Transverse colon (tissue), 4 donors: ENCODE measurements around the gene KAZALD1. TPM values are rescaled to one million over a fixed set of nuclear protein-coding genes. Genes with fewer than 3 reads are reported as not detected.

Source experiments
- DNase-seq: peaks from one replicate; pipeline ENCODE4 v3.0.0-alpha.2; 2019
- H3K27ac ChIP-seq, 4 donors: fragments of 200-600 bp; sonication (generic); 2 replicates each; pipeline ENCODE4 v1.5.1; 2016 to 2018; ENCODE audit warnings: inconsistent platforms in 4 of 4
- H3K27me3 ChIP-seq: fragments of 200-600 bp; sonication (generic); 2 replicates; pipeline ENCODE4 v1.5.1; 2017; ENCODE audit warnings: inconsistent platforms
- H3K36me3 ChIP-seq, 4 donors: fragments of 200-600 bp; sonication (generic); 2 replicates each; pipeline ENCODE4 v1.5.1; 2017 to 2019; ENCODE audit warnings: inconsistent platforms in 4 of 4
- H3K4me1 ChIP-seq, 4 donors: fragments of 200-600 bp; sonication (generic); 2 replicates each; pipeline ENCODE4 v1.5.1; 2017 to 2020; ENCODE audit warnings: inconsistent platforms in 4 of 4
- H3K4me3 ChIP-seq, 4 donors: fragments of 200-600 bp; sonication (generic); 1 replicate in 1 of 4; 2 replicates in 3 of 4; pipeline versions ENCODE4 v1.5.1 to v1.6.1; 2017 to 2019; ENCODE audit warnings: inconsistent platforms in 4 of 4
- H3K9me3 ChIP-seq, 2 donors: fragments of 200-600 bp; sonication (generic); 2 replicates each; pipeline ENCODE4 v1.5.1; 2017 to 2019; ENCODE audit warnings: inconsistent platforms in 2 of 2
- EP300 ChIP-seq: sonication (generic); formaldehyde crosslinking; IDR thresholded peaks from one replicate; pipeline ENCODE4 v1.6.1; 2017; ENCODE audit warnings: antibody characterized with exemption, low read depth
- POLR2A ChIP-seq: fragments of 450-650 bp; IDR thresholded peaks from one replicate; pipeline ENCODE4 v1.6.1; 2016; ENCODE audit warnings: antibody characterized with exemption, mild to moderate bottlenecking, moderate library complexity
- POLR2AphosphoS5 ChIP-seq, 3 donors: sonication (generic); formaldehyde crosslinking; IDR thresholded peaks; one replicate each; pipeline ENCODE4 v1.6.1; 2016; ENCODE audit warnings: antibody characterized with exemption in 3 of 3
- WGBS, 2 donors: methylation state at CpG; one replicate each; pipeline ENCODE4 v1.1.5; 2018; ENCODE audit warnings: low coverage in 1 of 2; 5-methylcytosine and 5-hydroxymethylcytosine counted together
- in situ Hi-C, 4 donors: fragments of 200-750 bp; cut with MboI; loops; one replicate each; pipeline versions ENCODE4 v1.15.0 to v1.15.1; 2017; ENCODE audit warnings: low sequenced_read_pairs in 3 of 4, low pct_ligation_motif_present in 1 of 4, low pct_unique_long_range_greater_than_20kb in 1 of 4
- intact Hi-C: fragments of 100-400 bp; cut with DNase I; formaldehyde crosslinking; loops from one replicate; pipeline ENCODE4 v1.15.1; 2023; ENCODE audit warnings: low total_unique reads
- total RNA-seq, 4 donors: library from RNA; depleted of rRNA; stranded (reverse); fragments of >200 nt; gene quantifications; one replicate each; pipeline ENCODE4 v1.1.0, GENCODE V29; 2016
- TF ChIP-seq, protein P1 (sequence below), 5 experiments: fragments of 200-600 bp in 3 of 5; fragments of 450-650 bp in 2 of 5; sonication (generic) in 3 of 5; IDR thresholded peaks; 1 replicate in 2 of 5; 2 replicates in 3 of 5; pipeline ENCODE4 v1.5.1; 2016 to 2017; ENCODE audit warnings: antibody characterized with exemption in 5 of 5, inconsistent platforms in 3 of 5, mild to moderate bottlenecking in 2 of 5, moderate library complexity in 1 of 5

KAZALD1 gene
- total RNA-seq, 4 donors from 2014 or later = 3.8 to 18.8 (median 10.0) TPM

DNA sequence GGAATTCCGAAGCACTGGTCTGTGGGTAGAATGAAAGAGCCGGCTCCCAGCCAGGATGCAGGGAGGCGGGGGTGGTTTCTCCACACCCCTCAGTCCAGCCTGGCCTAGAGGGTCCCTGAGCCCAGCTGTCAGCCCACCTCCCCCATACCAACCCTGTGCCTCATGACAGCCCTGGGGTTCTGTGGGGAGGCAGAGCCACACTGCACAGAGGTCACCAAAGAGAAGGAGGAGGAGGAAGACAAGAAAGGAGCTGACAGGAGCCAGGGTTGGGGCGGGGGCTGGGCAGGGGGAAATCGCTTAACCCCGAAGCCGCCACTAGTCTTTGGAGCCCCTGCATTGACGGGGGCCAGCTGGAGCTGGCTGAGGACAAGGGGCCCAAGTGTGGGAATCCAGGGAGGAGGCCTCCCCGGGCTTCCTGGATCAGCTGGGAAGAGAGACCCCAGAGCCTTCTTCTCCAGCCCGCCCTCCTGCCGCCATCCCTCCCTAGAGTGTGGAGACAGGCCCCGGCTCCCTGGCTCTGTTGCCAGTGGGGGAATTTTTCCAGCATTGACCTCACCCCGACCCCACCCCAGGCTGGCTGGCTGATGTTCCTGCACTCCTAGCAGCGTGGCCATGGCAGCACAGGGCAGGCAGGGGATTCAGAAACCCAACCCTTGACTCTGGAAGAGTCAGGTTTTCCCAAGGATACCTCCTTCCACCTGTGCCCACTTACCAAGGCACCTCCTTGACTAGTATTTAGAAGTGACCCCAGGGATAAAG lies 32.5 kb downstream of the KAZALD1 start:
- intact Hi-C loops = loop anchor here (2.0 kb wide), 1 partner anchor 49 kb away; no protein-coding TSS in a partner anchor
- H3K4me1 ChIP-seq = peaks cover 0 to 7% (median 0%) of the 10 kb centered on the region in 4 donors
- H3K4me3 ChIP-seq = no peak overlapping the region
- WGBS, 2 donors = 77% methylated on average over 13 of the region's 14 CpGs; no CpG with 5 or more reads in 1 of the 2 donors
- DNase-seq = no peak
- TF ChIP-seq, protein P1, sequence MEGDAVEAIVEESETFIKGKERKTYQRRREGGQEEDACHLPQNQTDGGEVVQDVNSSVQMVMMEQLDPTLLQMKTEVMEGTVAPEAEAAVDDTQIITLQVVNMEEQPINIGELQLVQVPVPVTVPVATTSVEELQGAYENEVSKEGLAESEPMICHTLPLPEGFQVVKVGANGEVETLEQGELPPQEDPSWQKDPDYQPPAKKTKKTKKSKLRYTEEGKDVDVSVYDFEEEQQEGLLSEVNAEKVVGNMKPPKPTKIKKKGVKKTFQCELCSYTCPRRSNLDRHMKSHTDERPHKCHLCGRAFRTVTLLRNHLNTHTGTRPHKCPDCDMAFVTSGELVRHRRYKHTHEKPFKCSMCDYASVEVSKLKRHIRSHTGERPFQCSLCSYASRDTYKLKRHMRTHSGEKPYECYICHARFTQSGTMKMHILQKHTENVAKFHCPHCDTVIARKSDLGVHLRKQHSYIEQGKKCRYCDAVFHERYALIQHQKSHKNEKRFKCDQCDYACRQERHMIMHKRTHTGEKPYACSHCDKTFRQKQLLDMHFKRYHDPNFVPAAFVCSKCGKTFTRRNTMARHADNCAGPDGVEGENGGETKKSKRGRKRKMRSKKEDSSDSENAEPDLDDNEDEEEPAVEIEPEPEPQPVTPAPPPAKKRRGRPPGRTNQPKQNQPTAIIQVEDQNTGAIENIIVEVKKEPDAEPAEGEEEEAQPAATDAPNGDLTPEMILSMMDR (IDR thresholded peaks at IDR 0.05) = no peak
- TF ChIP-seq POLR2A (no peak), POLR2AphosphoS5 (IDR thresholded peaks at IDR 0.05) (no peak), EP300 (no peak)
- no peaks in the 10 kb centered on the region for H3K9me3 ChIP-seq
- H3K27me3 ChIP-seq = peaks cover 85% of the 10 kb centered on the region
- H3K27ac ChIP-seq = no peak overlapping the region
- in situ Hi-C loops = loop anchor here in 2 of 4 donors (10.0 kb wide), 1 partner anchor 51 kb away; no protein-coding TSS in a partner anchor
- H3K36me3 ChIP-seq = no peaks in the 10 kb centered on the region

DNA sequence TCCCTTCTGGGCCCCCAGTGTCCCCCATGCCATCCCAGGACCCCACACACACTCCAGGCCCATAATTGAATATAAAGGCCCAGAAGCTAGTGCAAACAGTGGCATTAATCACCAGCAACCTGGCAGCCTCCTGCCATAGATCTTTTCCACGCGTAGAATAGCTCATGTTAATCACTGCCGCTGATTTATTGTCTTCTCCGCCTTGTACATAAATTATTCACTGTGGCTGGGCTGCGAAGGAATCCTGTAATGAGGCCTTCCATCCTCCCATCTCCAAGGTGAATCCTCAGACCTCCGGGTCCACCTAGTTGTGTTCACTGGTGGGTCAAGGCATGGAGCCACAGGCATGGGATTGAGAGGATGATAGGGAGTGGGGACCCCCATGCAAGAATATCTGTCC lies 33.2 kb downstream of the KAZALD1 start:
- no peak overlapping the region for H3K27ac ChIP-seq
- intact Hi-C loops (loop anchor here (2.0 kb wide), 1 partner anchor 48 kb away; no protein-coding TSS in a partner anchor), in situ Hi-C loops (loop anchor here (5.0 to 10.0 kb wide), 2 partner anchors 47 to 50 kb away; no protein-coding TSS in a partner anchor)
- H3K4me3 ChIP-seq = no peak overlapping the region
- H3K4me1 ChIP-seq = no peaks in the 10 kb centered on the region
- H3K36me3 ChIP-seq = no peaks in the 10 kb centered on the region
- peaks cover 85% of the 10 kb centered on the region for H3K27me3 ChIP-seq
- TF ChIP-seq EP300 (no peak), POLR2A (no peak), POLR2AphosphoS5 (IDR thresholded peaks at IDR 0.05) (no peak)
- TF ChIP-seq, protein P1 (IDR thresholded peaks at IDR 0.05) = no peak
- no peaks in the 10 kb centered on the region for H3K9me3 ChIP-seq
- DNase-seq = no peak
- 76% methylated on average over 6 of the region's 6 CpGs; no CpG with 5 or more reads in 1 of the 2 donors for WGBS, 2 donors

DNA sequence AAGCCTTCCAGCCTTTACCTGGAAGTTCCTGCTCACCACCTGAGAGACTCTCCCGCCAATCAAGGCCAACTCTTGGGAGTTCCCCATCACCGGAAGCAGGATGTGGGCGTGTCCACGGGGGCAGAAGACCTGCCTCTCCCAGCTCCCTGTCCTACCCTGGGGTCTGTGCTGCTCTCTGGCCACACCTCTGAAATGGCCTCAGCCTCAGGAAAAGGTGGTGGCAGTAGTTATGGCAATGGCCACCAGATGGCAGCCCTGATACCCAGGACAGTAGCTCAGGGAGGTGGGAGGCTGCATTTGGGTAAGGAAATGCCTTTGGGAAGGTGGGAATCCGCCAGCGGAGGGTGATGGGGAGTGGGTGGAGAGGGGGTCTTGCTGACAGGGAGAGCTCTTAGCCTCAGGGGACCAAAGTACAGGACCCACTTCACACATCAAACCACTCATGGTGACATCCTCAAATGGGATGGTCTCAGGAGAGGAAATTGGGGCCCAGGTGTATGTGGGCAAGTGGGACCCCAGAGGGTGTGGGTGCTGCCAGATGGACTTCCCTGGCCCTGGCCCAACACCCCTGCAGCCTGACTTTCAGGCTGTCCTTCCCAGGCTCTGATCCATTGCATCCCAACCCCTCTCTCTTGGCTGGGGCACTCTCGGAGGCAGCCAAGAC lies 33.9 kb downstream of the KAZALD1 start:
- WGBS, 2 donors = 20% methylated on average over 6 of the region's 7 CpGs; no CpG with 5 or more reads in 1 of the 2 donors
- Histone ChIP-seq H3K36me3 (no peaks in the 10 kb centered on the region), H3K9me3 (no peaks in the 10 kb centered on the region), H3K4me1 (no peaks in the 10 kb centered on the region), H3K27me3 (peaks cover 85% of the 10 kb centered on the region), H3K4me3 (no peak overlapping the region), H3K27ac (no peak overlapping the region)
- intact Hi-C loops = loop anchor here (2.0 kb wide), 1 partner anchor 47 kb away; no protein-coding TSS in a partner anchor
- DNase-seq = peak; percentile 82
- no peak for TF ChIP-seq POLR2AphosphoS5 (IDR thresholded peaks at IDR 0.05)
- no peak for TF ChIP-seq POLR2A
- TF ChIP-seq, protein P1 (IDR thresholded peaks at IDR 0.05) = peak; percentile 67 to 93 (median 85)
- TF ChIP-seq EP300 = no peak
- in situ Hi-C loops = loop anchor here (5.0 to 10.0 kb wide), 2 partner anchors 47 to 49 kb away; no protein-coding TSS in a partner anchor

DNA sequence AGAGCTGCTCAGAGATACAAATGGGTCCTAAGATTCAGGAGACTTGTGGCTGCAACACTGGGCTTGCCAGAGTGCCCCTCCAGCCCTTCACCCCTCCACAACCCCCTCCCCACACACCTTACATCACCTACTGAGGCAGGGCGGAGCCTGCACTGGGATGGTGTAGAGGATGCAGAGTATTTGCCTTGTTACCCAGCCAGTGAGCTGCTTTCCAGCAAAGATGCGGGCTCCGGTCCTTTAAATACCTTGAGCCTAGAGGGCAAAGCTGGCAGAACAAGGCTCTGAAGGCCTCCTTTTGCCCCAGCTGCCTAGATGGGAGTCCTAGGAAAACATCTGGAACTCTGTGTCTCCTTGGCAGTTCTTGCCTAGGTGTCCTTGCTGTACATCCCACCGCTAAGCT lies 34.6 kb downstream of the KAZALD1 start:
- Histone ChIP-seq H3K27me3 (peaks cover 85% of the 10 kb centered on the region), H3K27ac (no peak overlapping the region), H3K36me3 (no peaks in the 10 kb centered on the region), H3K4me1 (no peaks in the 10 kb centered on the region), H3K4me3 (no peak overlapping the region), H3K9me3 (no peaks in the 10 kb centered on the region)
- no peak for DNase-seq
- TF ChIP-seq EP300 (no peak), POLR2AphosphoS5 (IDR thresholded peaks at IDR 0.05) (no peak), POLR2A (no peak)
- TF ChIP-seq, protein P1 (IDR thresholded peaks at IDR 0.05) = no peak
- intact Hi-C loops = no loop called here
- 91% methylated on average over 4 of the region's 4 CpGs; no CpG with 5 or more reads in 1 of the 2 donors for WGBS, 2 donors
- in situ Hi-C loops = loop anchor here (5.0 to 10.0 kb wide), 2 partner anchors 46 to 48 kb away; no protein-coding TSS in a partner anchor
